Activated CD4-positive, alpha-beta memory T cell treated with anti-CD3 and anti-CD28 coated beads, Interleukin-2, amount 10 ng/mL, durations not matched to agents 7 days and 5 days (primary cell): ENCODE results near the gene RGS3. TPM values are rescaled to one million over a fixed set of nuclear protein-coding genes. Genes with fewer than 3 reads are reported as not detected.

Source experiments
- CTCF ChIA-PET: fragments of 350-600 bp; sonication (Branson Sonifier 250); formaldehyde crosslinking; loops from one replicate; lab custom pipeline; 2021; ENCODE audit warnings: antibody characterized with exemption, inconsistent platforms; lab: Charles Lee
- POLR2A ChIA-PET: fragments of 350-600 bp; sonication (Branson Sonifier 250); formaldehyde crosslinking; loops from one replicate; lab custom pipeline; 2021; ENCODE audit warnings: antibody characterized with exemption; lab: Charles Lee
- DNase-seq: peaks from one replicate; pipeline ENCODE4 v3.0.0-alpha.2; 2020
- H3K27ac Mint-ChIP-seq: one replicate; pipeline ENCODE4 v1.8.0; 2021; ENCODE audit warnings: mild to moderate bottlenecking, mixed read lengths
- H3K27me3 Mint-ChIP-seq: one replicate; pipeline ENCODE4 v1.8.0; 2021; ENCODE audit warnings: mixed read lengths
- H3K36me3 Mint-ChIP-seq: one replicate; pipeline ENCODE4 v1.8.0; 2021; ENCODE audit warnings: low read depth, mixed read lengths
- H3K4me1 Mint-ChIP-seq: one replicate; pipeline ENCODE4 v1.8.0; 2021; ENCODE audit warnings: mixed read lengths
- H3K4me3 Mint-ChIP-seq: one replicate; pipeline ENCODE4 v1.8.0; 2021; ENCODE audit warnings: mild to moderate bottlenecking, mixed read lengths
- H3K9me3 Mint-ChIP-seq: one replicate; pipeline ENCODE4 v1.8.0; 2021; ENCODE audit warnings: mixed read lengths
- total RNA-seq, 2 experiments: library from RNA; stranded (reverse); gene quantifications; one replicate each; pipeline ENCODE4 v1.2.3, GENCODE V29; 2021

RGS3 gene
- total RNA-seq, 2 experiments from 2014 or later: 22.7 to 24.0 TPM

- peak; percentile 55 for DNase-seq
- ChIA-PET CTCF (interaction anchor here (0.7 to 2.1 kb wide), 3 partner anchors 8 to 71 kb away, joined by 3 to 7 read pairs (median 4); no protein-coding TSS in a partner anchor), POLR2A (interaction anchor here (0.9 to 4.3 kb wide), 3 partner anchors 8 to 110 kb away, joined by 3 to 59 read pairs (median 18); partner anchors contain the start of genes C9orf43 and POLE3)
- peaks cover 15% of the 10 kb centered on the region for H3K36me3 Mint-ChIP-seq
- no peak overlapping the region for H3K4me3 Mint-ChIP-seq
- no peaks in the 10 kb centered on the region for H3K27me3 Mint-ChIP-seq
- peaks cover 84% of the 10 kb centered on the region for H3K4me1 Mint-ChIP-seq
- H3K9me3 Mint-ChIP-seq: no peaks in the 10 kb centered on the region
- H3K27ac Mint-ChIP-seq: no peak overlapping the region
Observed at GRCh38 chr9:113520109-113520642, 56.6 kb downstream of the RGS3 start.

- CTCF ChIA-PET: interaction anchor here (2.1 to 4.6 kb wide), 2 partner anchors 10 to 57 kb away, joined by 7 to 15 read pairs; no protein-coding TSS in a partner anchor
- Mint-ChIP-seq H3K27ac (no peak overlapping the region), H3K36me3 (peaks cover 18% of the 10 kb centered on the region), H3K27me3 (no peaks in the 10 kb centered on the region), H3K9me3 (no peaks in the 10 kb centered on the region), H3K4me3 (no peak overlapping the region), H3K4me1 (peaks cover 80% of the 10 kb centered on the region)
- DNase-seq: no peak
- POLR2A ChIA-PET: interaction anchor here (1.4 to 2.5 kb wide), 2 partner anchors 57 to 112 kb away, joined by 5 to 19 read pairs; partner anchors contain the start of genes C9orf43 and POLE3
Observed at GRCh38 chr9:113521693-113522255, 58.2 kb downstream of the RGS3 start.

- peaks cover 18% of the 10 kb centered on the region for H3K36me3 Mint-ChIP-seq
- no peak overlapping the region for H3K4me3 Mint-ChIP-seq
- DNase-seq: no peak
- no peaks in the 10 kb centered on the region for H3K27me3 Mint-ChIP-seq
- POLR2A ChIA-PET: interaction anchor here (1.4 to 2.5 kb wide), 3 partner anchors 10 to 112 kb away, joined by 5 to 19 read pairs (median 16); partner anchors contain the start of genes C9orf43 and POLE3
- H3K9me3 Mint-ChIP-seq: no peaks in the 10 kb centered on the region
- H3K4me1 Mint-ChIP-seq: peaks cover 74% of the 10 kb centered on the region
- no peak overlapping the region for H3K27ac Mint-ChIP-seq
- CTCF ChIA-PET: interaction anchor here (1.3 to 4.6 kb wide), 4 partner anchors 10 to 57 kb away, joined by 3 to 15 read pairs (median 5); no protein-coding TSS in a partner anchor
Observed at GRCh38 chr9:113522419-113522818, 58.9 kb downstream of the RGS3 start.

GRCh38 chr9:113522858-113523257, 59.3 kb downstream of the RGS3 start:
- DNase-seq: no peak
- Mint-ChIP-seq H3K27me3 (no peaks in the 10 kb centered on the region), H3K36me3 (peaks cover 18% of the 10 kb centered on the region), H3K27ac (peak overlapping the region; percentile 32), H3K4me3 (peak overlapping the region; percentile 5), H3K9me3 (no peaks in the 10 kb centered on the region), H3K4me1 (peaks cover 69% of the 10 kb centered on the region)
- POLR2A ChIA-PET: interaction anchor here (1.4 to 2.5 kb wide), 3 partner anchors 11 to 113 kb away, joined by 5 to 19 read pairs (median 16); partner anchors contain the start of genes C9orf43 and POLE3
- CTCF ChIA-PET: interaction anchor here (1.3 to 4.6 kb wide), 4 partner anchors 10 to 69 kb away, joined by 3 to 15 read pairs (median 5); no protein-coding TSS in a partner anchor

GRCh38 chr9:113523421-113524141, 60.1 kb downstream of the RGS3 start:
- Mint-ChIP-seq H3K27me3 (no peaks in the 10 kb centered on the region), H3K4me3 (peak overlapping the region; percentile 5), H3K9me3 (no peaks in the 10 kb centered on the region), H3K36me3 (peaks cover 18% of the 10 kb centered on the region), H3K4me1 (peaks cover 62% of the 10 kb centered on the region), H3K27ac (peak overlapping the region; percentile 32)
- DNase-seq: peak; percentile 52
- POLR2A ChIA-PET: interaction anchor here (2.0 to 2.5 kb wide), 3 partner anchors 11 to 55 kb away, joined by 7 to 19 read pairs (median 16); no protein-coding TSS in a partner anchor
- CTCF ChIA-PET: interaction anchor here (1.3 to 4.6 kb wide), 6 partner anchors 9 to 134 kb away, joined by 3 to 15 read pairs (median 6); partner anchors contain the start of gene ALAD

GRCh38 chr9:113524468-113524867, 60.9 kb downstream of the RGS3 start:
- Mint-ChIP-seq H3K27ac (peak overlapping the region; percentile 45), H3K4me3 (no peak overlapping the region), H3K9me3 (no peaks in the 10 kb centered on the region), H3K4me1 (peaks cover 53% of the 10 kb centered on the region), H3K36me3 (peaks cover 18% of the 10 kb centered on the region), H3K27me3 (no peaks in the 10 kb centered on the region)
- no peak for DNase-seq
- ChIA-PET CTCF (interaction anchor here (1.4 to 4.6 kb wide), 5 partner anchors 55 to 133 kb away, joined by 3 to 15 read pairs (median 6); partner anchors contain the start of gene ALAD), POLR2A (interaction anchor here (1.0 to 2.5 kb wide), 6 partner anchors 12 to 113 kb away, joined by 3 to 19 read pairs (median 6); partner anchors contain the start of genes C9orf43 and POLE3)

- no peaks in the 10 kb centered on the region for H3K27me3 Mint-ChIP-seq
- ChIA-PET POLR2A (interaction anchor here (1.0 to 2.5 kb wide), 3 partner anchors 12 to 114 kb away, joined by 4 to 7 read pairs (median 5); partner anchors contain the start of genes C9orf43 and POLE3), CTCF (interaction anchor here (1.3 to 4.6 kb wide), 5 partner anchors 54 to 132 kb away, joined by 3 to 15 read pairs (median 5); partner anchors contain the start of gene ALAD)
- no peak overlapping the region for H3K27ac Mint-ChIP-seq
- H3K4me1 Mint-ChIP-seq: peaks cover 46% of the 10 kb centered on the region
- H3K4me3 Mint-ChIP-seq: no peak overlapping the region
- peaks cover 18% of the 10 kb centered on the region for H3K36me3 Mint-ChIP-seq
- DNase-seq: no peak
- H3K9me3 Mint-ChIP-seq: no peaks in the 10 kb centered on the region
Observed at GRCh38 chr9:113525205-113525604, 61.7 kb downstream of the RGS3 start.

GRCh38 chr9:113525831-113526230, 62.3 kb downstream of the RGS3 start:
- H3K4me1 Mint-ChIP-seq: peaks cover 41% of the 10 kb centered on the region

GRCh38 chr9:113526231-113526746, 62.8 kb downstream of the RGS3 start:
- Mint-ChIP-seq H3K36me3 (peaks cover 16% of the 10 kb centered on the region), H3K27me3 (no peaks in the 10 kb centered on the region), H3K4me1 (peaks cover 38% of the 10 kb centered on the region), H3K9me3 (no peaks in the 10 kb centered on the region), H3K4me3 (no peak overlapping the region), H3K27ac (no peak overlapping the region)
- CTCF ChIA-PET: interaction anchor here (1.3 kb wide), 1 partner anchor 65 kb away, joined by 3 read pairs; no protein-coding TSS in a partner anchor
- no peak for DNase-seq
- POLR2A ChIA-PET: interaction anchor here (1.0 to 2.5 kb wide), 2 partner anchors 14 to 115 kb away, joined by 3 to 5 read pairs; partner anchors contain the start of genes C9orf43 and POLE3

More at GRCh38 chr9:113525831-113526230, 62.3 kb downstream of the RGS3 start:
- Mint-ChIP-seq H3K4me3 (no peak overlapping the region), H3K27me3 (no peaks in the 10 kb centered on the region), H3K36me3 (peaks cover 16% of the 10 kb centered on the region), H3K27ac (no peak overlapping the region), H3K9me3 (no peaks in the 10 kb centered on the region)
- CTCF ChIA-PET: interaction anchor here (1.3 kb wide), 1 partner anchor 66 kb away, joined by 3 read pairs; no protein-coding TSS in a partner anchor
- no peak for DNase-seq
- POLR2A ChIA-PET: interaction anchor here (1.0 to 2.5 kb wide), 2 partner anchors 14 to 115 kb away, joined by 3 to 5 read pairs; partner anchors contain the start of genes C9orf43 and POLE3

GRCh38 chr9:113526841-113527240, 63.3 kb downstream of the RGS3 start:
- Mint-ChIP-seq H3K27me3 (no peaks in the 10 kb centered on the region), H3K4me1 (peaks cover 34% of the 10 kb centered on the region), H3K27ac (no peak overlapping the region), H3K36me3 (peaks cover 19% of the 10 kb centered on the region), H3K9me3 (no peaks in the 10 kb centered on the region), H3K4me3 (no peak overlapping the region)
- no peak for DNase-seq
- POLR2A ChIA-PET: interaction anchor here (1.0 to 2.5 kb wide), 2 partner anchors 15 to 116 kb away, joined by 3 to 5 read pairs; partner anchors contain the start of genes C9orf43 and POLE3
- CTCF ChIA-PET: no interaction called here

GRCh38 chr9:113528088-113528487, 64.6 kb downstream of the RGS3 start:
- ChIA-PET POLR2A (no interaction called here), CTCF (no interaction called here)
- peaks cover 21% of the 10 kb centered on the region for H3K4me1 Mint-ChIP-seq
- H3K36me3 Mint-ChIP-seq: peaks cover 10% of the 10 kb centered on the region
- H3K27me3 Mint-ChIP-seq: no peaks in the 10 kb centered on the region
- no peak overlapping the region for H3K27ac Mint-ChIP-seq
- DNase-seq: no peak
- H3K4me3 Mint-ChIP-seq: no peak overlapping the region
- H3K9me3 Mint-ChIP-seq: no peaks in the 10 kb centered on the region
